Measurements from ENCODE around the gene TMEM240.
"Not testable (repeated sequence)": the region's sequence is repeated elsewhere in the genome, so short reads cannot be mapped to it uniquely, and the experiment has no call there.

Gene TMEM240

DNA sequence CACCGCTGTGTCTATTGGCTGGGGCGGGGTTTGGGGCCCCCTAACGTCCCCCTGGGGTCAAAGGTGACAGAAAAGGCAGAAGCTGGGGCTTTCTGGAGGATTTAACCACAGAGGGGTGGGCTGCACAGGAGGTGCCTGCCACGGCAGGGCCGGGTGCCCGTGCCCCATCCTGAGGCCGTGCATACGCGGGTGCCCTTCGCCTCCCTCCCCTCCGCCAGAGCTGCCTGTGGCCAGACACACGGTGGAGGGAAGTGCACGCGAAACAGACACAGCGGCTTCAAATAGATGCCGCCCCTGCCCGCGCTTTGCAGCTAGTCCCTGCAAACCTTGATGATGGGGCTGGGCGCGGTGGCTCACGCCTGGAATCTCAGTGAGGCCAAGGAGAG, 31.0 kb downstream of the TMEM240 start:
- not testable (repeated sequence) for DNase-seq (ENCODE audit: low read depth); H3K4me3 ChIP-seq (ENCODE audit: low read depth, low read length)

DNA sequence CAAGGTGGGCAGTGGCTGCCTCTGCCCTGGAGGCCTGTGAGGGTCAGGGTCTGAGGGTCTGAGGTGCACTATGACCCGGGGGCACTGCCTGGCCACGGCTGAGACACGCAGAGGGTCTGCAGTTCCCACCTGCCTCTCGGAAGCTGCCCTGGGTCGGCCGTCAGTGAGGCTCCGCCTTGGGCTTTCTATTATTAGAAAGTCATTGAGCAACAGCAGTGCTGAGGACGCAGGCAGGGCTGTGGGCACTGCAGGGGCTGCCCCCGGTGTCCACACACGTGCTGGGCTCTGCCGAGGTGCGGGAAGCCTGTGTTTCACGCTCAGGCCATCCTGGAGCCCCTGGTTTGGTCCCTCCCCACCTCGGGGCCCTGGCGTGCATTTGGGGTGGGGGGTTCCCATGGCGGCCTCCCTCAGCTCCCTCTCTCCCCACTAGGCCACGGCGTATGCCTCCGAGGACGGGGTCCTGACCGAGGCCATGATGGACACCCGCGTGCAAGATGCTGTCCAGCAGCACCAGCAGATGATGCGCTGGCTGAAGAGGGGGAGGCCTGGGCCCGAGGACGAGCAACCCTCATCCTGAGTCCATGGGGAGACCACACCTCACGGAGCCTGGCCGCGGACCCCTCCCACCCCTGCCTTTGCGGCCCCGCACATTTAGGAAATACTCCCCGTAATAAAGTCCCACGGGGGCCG, 31.5 kb downstream of the TMEM240 start:
- H3K4me3 ChIP-seq (ENCODE audit: low read depth, low read length); DNase-seq (ENCODE audit: low read depth): not testable (repeated sequence)

DNA sequence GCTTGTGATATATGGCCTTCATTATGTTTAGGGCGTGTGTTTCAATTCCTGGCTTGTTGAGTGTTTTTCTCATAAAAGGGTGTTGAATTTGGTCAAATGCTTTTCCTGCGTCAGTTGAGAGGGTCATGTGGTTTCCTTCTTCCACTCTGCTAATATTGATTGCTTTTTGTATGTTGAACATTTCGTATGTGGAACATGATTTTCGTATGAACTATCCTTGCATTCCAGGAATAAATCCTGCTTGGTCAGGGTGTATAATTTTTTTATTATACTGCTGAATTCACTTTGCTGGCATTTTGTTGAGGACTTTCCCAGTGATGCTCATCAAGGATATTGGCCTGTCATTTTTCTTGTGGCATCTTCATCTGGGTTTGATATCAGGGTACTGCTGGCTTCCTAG, 33.1 kb downstream of the TMEM240 start:
- no peak for DNase-seq (ENCODE audit: low read depth)

DNA sequence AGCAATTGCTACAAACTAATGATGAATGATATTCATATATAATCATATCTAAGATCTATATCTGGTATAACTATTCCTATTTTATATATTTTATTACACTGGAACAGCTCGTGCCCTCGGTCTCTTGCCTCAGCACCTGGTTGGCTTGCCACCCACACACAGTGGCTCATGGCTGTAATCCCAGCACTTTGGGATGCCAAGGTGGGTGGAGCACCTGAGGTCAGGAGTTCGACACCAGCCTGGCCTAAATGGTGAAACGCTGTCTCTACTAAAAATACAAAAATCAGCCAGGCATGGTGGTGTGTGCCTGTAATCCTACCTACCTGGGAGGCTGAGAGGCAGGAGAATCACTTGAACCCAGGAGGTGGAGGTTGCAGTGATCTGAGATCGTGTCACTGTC, 34.6 kb downstream of the TMEM240 start:
- not testable (repeated sequence) for DNase-seq (ENCODE audit: low read depth); H3K4me3 ChIP-seq (ENCODE audit: low read depth, low read length)

More for the DNA sequence above, 33.1 kb downstream of the TMEM240 start:
- H3K4me3 ChIP-seq (ENCODE audit: low read depth, low read length), result no peak overlapping the region

DNA sequence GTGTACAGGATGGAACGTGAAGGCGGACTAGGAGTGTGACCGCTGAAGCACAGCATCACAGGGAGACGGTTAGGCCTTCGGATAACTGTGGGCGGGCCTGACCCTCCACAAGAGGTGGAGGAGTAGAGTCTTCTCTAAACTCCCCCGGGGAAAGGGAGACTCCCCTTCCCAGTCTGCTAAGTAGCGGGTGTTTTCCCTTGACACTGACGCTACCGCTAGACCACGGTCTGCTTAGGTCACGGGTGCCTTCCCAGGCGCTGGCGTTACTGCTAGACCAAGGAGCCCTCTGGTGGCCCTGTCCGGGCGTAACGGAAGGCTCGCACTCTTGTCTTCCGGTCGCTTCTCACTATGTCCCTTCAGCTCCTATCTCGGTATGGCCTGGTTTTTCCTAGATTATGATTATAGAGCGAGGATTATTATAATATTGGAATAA, 35.0 kb downstream of the TMEM240 start:
- not testable (repeated sequence) for H3K4me3 ChIP-seq (ENCODE audit: low read depth, low read length)

DNA sequence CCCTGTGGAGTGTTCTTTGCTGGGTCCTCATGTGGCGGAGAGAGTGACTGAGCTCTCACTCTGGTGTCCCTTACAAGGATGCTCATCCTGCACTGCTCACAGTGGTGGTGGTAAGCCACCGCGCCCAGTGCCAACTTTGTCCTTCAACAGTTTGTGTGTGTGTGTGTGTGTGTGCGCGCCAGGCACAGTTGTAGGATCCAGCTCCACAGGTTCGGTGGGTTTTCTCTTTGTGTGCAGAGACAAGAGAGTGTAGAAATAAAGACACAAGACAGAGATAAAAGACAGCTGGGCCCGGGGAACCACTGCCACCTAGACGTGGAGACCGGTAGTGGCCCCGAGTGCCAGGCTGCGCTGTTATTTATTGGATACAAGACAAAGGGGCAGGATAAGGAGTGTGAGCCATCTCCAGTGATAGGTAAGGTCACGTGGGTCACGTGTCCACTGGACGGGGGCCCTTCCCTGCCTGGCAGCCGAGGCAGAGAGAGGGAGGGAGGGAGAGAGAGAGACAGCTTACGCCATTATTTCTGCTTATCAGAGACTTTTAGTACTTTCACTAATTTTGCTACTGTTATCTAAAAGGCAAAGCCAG, 35.6 kb downstream of the TMEM240 start:
- not testable (repeated sequence) for DNase-seq (ENCODE audit: low read depth); H3K4me3 ChIP-seq (ENCODE audit: low read depth, low read length)

More for the DNA sequence above, 35.0 kb downstream of the TMEM240 start:
- DNase-seq (ENCODE audit: low read depth), result not testable (repeated sequence)

DNA sequence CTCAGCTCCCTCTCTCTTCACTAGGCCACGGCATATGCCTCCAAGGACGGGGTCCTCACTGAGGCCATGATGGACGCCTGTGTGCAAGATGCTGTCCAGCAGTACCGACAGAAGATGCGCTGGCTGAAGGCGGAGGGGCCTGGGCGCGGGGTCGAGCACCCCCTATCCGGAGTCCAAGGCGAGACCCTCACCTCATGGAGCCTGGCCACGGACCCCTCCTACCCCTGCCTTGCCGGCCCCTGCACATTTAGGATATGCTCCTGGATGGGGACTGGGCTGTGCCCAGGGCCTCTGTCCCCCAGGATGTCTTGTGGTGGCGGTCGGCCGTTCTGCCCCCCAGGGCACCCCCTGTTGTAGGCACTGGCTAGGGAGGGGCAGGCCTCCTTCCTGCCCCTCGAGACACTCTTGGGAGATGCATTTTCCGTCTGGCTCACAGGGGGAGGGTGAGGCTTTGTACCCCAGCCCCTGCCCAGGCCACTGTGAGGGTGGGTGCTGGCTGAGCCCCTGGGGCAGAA, 44.9 kb downstream of the TMEM240 start:
- DNase-seq (ENCODE audit: low read depth); H3K4me3 ChIP-seq (ENCODE audit: low read depth, low read length): not testable (repeated sequence)

DNA sequence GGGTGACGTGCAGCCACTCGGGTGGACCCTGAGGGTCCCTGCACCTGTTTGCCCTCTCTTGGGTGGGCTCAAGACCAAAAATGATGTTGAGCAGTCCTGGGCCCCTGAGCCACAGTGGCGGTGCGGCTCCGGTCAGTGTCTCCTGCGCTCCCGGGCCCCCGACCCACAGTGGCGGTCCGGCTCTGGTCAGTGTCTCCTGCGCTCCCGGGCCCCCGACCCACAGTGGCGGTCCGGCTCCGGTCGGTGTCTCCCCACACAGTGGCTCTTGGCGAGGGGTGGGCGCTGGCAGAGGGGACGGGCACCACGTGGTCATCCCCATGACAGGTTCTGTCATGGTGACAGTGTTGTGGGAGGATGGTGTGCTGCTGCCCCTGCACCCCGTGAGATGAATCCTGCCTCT, 46.1 kb downstream of the TMEM240 start:
- not testable (repeated sequence) for DNase-seq (ENCODE audit: low read depth); H3K4me3 ChIP-seq (ENCODE audit: low read depth, low read length)

DNA sequence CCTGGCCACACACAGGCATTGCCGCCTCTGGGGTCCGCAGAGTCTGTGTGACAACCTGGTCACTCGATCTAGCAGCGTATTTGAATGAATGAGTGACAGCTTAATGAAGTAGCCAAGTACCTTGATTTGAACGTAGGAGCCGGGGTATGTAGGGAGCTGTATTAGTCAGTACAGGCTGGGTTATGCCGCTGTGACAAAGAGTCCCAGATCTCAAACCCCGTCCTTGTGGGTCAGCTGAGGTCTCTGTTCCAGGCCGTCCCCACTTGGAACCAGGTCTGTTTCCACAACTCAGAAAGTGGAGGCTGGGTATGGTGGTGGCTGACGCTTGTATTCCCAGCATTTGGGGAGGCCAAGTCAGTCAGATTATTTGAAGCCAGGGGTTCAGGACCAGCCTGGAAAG, 48.8 kb downstream of the TMEM240 start:
- DNase-seq (ENCODE audit: low read depth), result no peak
- no peak overlapping the region for H3K4me3 ChIP-seq (ENCODE audit: low read depth, low read length)

DNA sequence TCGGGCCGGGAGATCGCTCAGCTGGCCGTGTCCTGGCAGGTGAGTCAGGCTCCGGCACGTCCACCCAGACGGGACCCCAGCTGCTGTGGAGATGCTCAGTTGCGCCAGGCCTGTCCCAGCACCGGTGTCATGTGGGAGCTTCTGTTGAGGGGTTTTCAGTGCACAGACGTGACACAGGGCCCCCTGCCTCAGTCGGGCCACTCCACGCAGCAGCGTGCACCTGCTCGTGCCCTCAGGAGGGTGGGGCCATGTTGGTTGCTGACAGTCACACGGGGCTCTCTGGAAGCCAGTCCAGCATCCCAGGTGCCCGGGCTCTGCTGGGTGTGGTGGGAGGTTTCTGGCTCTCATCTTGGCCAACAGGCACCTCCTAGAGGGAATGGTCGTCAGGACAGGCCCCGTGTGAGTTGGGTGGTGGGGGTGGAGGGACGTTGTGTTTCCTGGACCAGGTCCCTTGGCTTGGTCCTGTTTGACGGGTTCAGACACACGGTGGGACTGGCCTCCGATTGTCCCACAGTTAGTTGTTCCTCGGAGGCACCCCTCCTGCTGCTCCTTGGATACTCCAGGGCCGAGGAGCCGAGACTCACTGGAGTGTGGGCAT, 49.7 kb downstream of the TMEM240 start:
- H3K4me3 ChIP-seq (ENCODE audit: low read depth, low read length), result no peak overlapping the region
- no peak for DNase-seq (ENCODE audit: low read depth)

DNA sequence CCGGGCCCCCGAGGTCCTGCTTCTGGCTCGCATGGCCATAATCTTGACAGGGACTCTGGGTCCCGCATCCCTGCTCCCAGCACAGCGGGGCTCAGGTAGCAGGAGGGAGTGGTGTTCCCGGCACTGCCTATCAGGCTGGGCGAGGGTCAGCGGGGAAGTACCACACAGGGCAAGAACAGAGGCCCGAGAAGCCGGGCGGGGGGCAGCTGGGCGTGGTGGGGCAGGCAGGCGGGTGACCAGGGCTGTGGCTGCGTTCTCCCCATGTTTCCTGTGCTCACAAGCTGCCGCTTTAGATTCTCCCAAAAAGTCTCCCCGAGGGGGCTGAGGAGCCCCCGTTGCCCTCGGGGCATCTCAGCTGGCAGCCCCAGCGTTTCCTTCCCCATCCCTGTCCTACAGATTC, 50.6 kb downstream of the TMEM240 start:
- DNase-seq (ENCODE audit: low read depth), result no peak
- no peak overlapping the region for H3K4me3 ChIP-seq (ENCODE audit: low read depth, low read length)

DNA sequence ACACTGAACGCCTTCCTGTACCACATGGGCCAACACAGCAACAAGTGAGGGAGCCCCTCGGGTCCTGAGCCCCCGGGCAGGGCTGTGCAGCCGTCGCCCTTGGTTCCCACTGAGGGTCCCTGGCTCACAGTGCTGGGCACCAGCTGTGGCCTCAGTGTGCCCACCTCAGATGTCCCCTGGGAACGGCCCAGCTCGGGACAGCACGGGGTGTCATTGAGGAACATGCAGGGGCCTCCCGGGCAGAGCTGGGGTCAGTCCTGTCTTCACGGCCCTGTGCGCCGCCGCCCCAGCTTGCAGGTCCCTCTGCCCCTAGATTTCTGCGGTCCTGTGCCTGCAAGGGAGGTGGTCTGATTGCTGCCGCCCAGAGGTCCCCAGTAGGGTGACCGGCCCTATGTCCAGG, 51.2 kb downstream of the TMEM240 start:
- H3K4me3 ChIP-seq (ENCODE audit: low read depth, low read length), result no peak overlapping the region

DNA sequence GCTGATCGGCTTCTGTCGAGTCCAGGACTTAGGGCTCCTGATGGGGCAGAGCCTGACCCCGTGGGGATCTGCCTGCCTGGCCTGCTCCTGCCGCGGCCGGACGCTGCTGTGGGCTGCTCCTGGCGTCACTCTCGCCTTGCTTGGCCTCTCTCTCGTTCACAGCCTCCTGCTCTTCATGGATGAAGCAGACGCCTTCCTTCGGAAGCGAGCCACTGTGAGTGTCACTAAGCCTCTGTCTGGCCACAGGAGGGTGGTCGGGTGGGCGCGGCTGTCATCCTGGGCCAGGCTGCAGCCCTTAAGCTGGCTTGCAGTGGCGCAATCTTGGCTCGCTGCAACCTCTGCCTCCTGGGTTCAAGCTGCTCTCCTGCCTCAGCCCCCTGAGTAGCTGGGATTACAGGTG, 52.7 kb downstream of the TMEM240 start:
- DNase-seq (ENCODE audit: low read depth), result no peak
- H3K4me3 ChIP-seq (ENCODE audit: low read depth, low read length), result no peak overlapping the region

More for the DNA sequence above, 51.2 kb downstream of the TMEM240 start:
- DNase-seq (ENCODE audit: low read depth), result no peak

DNA sequence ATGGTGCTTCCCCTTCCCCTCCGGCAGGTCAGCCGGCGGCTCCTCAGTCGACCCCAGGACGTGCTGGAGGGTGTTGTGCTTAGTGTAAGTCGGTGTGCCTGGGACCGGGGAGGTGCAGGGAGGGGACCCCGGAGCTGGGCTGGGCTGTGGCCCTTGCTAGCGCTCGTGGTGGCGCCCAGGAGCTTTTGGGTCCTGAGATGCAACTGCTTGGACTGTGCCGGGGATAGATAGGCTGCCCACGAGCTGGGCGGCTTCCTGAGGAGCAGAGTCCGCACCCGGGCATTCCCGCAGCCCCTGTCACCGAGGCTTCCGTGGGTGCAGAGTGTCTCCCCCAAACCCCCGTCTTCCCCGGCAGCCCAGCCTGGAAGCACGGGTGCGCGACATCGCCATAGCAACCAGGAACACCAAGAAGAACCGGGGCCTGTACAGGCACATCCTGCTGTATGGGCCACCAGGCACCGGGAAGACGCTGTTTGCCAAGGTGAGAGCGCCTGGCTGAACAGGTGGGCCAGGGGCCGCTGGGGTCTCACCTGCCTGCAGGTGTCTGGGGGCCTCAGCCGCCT, 54.6 kb downstream of the TMEM240 start:
- DNase-seq (ENCODE audit: low read depth); H3K4me3 ChIP-seq (ENCODE audit: low read depth, low read length): not testable (repeated sequence)

DNA sequence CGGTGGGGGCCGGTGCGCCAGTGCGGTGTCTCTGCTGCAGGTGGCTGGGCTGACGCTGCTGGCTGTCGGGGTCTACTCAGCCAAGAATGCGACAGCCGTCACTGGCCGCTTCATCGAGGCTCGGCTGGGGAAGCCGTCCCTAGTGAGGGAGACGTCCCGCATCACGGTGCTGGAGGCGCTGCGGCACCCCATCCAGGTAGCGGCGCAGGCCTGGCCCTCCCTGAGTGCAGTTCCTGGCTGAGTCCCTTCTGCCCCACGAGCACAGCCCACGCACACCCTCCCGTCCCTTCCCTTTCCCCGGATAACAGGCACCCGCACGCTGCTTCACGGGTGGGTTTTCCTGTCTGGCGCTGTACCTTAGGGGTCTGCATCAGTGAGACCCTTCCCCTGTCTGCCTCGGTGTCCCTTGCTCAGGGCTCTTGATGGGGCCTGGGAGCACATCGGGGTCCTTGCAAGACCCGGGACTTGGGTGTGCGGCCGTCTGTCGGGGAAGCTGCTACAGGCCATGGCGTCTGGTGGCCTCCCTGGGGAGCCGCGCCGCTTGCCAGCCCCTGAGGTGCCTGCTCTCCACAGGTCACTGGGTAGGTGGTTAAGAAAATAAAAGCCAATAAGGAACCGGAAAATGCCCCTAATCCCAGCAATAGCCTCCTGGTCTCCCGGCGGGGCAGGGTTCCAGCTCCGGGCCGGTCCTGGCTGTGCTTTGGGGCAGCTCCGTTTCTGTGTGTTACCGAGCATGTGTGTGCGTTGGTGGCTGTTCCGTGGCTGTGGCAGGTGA, 55.3 kb downstream of the TMEM240 start:
- not testable (repeated sequence) for DNase-seq (ENCODE audit: low read depth); H3K4me3 ChIP-seq (ENCODE audit: low read depth, low read length)
